HEK293T (cell line): Measurements from ENCODE around the gene PCSK2.

Source experiments
- CTCF ChIA-PET: fragments of 350-600 bp; formaldehyde crosslinking; extraction: SDS; loops from one replicate; lab custom pipeline; 2021; ENCODE audit warnings: antibody characterized with exemption, inconsistent platforms; lab: Yijun Ruan, JAX
- POLR2A ChIA-PET: fragments of 350-600 bp; formaldehyde crosslinking; extraction: SDS; loops from one replicate; lab custom pipeline; 2020; ENCODE audit warnings: antibody characterized with exemption, inconsistent platforms; lab: Yijun Ruan, JAX
- DNase-seq: peaks from one replicate; pipeline ENCODE4 v3.0.0; 2012; ENCODE audit warnings: mixed read lengths; ENCODE audit errors: extremely low spot score
- ARNT ChIP-seq: fragments of 450-650 bp; IDR thresholded peaks from 2 replicates; pipeline ENCODE4 v1.6.1; 2017; ENCODE audit warnings: mild to moderate bottlenecking
- BHLHE40 ChIP-seq: fragments of 450-650 bp; IDR thresholded peaks from 2 replicates; pipeline ENCODE4 v1.6.1; 2016; ENCODE audit warnings: mild to moderate bottlenecking, moderate library complexity, borderline replicate concordance
- CTBP1 ChIP-seq: fragments of 450-650 bp; IDR thresholded peaks from 2 replicates; pipeline ENCODE4 v1.6.1; 2016; ENCODE audit warnings: borderline replicate concordance
- ELF4 ChIP-seq: fragments of 450-650 bp; IDR thresholded peaks from 2 replicates; pipeline ENCODE4 v1.6.1; 2017; ENCODE audit warnings: antibody characterized with exemption
- FOXA1 ChIP-seq: fragments of 450-650 bp; IDR thresholded peaks from 2 replicates; pipeline ENCODE4 v1.6.1; 2016; ENCODE audit warnings: mild to moderate bottlenecking
- FOXK2 ChIP-seq: fragments of 450-650 bp; IDR thresholded peaks from 2 replicates; pipeline ENCODE4 v1.6.1; 2016; ENCODE audit warnings: mild to moderate bottlenecking
- FOXM1 ChIP-seq: fragments of 450-650 bp; IDR thresholded peaks from 2 replicates; pipeline ENCODE4 v1.6.1; 2017; ENCODE audit warnings: mild to moderate bottlenecking, borderline replicate concordance
- HDGF ChIP-seq: fragments of 450-650 bp; IDR thresholded peaks from 2 replicates; pipeline ENCODE4 v1.6.1; 2017; ENCODE audit warnings: antibody characterized with exemption, borderline replicate concordance
- L3MBTL2 ChIP-seq: fragments of 450-650 bp; conservative IDR thresholded peaks from 2 replicates; pipeline ENCODE4 v1.6.1; 2016; ENCODE audit warnings: mild to moderate bottlenecking
- LEF1 ChIP-seq: fragments of 450-650 bp; IDR thresholded peaks from 2 replicates; pipeline ENCODE4 v1.6.1; 2017; ENCODE audit warnings: mild to moderate bottlenecking, borderline replicate concordance
- NFRKB ChIP-seq: fragments of 450-650 bp; IDR thresholded peaks from 2 replicates; pipeline ENCODE4 v1.6.1; 2016; ENCODE audit warnings: mild to moderate bottlenecking, moderate library complexity
- PKNOX1 ChIP-seq: fragments of 450-650 bp; IDR thresholded peaks from 2 replicates; pipeline ENCODE4 v1.6.1; 2016
- SP1 ChIP-seq: fragments of 450-650 bp; IDR thresholded peaks from 2 replicates; pipeline ENCODE4 v1.6.1; 2017
- SUZ12 ChIP-seq: fragments of 450-650 bp; IDR thresholded peaks from 2 replicates; pipeline ENCODE4 v1.6.1; 2016; ENCODE audit warnings: mild to moderate bottlenecking
- TARDBP ChIP-seq: fragments of 450-650 bp; IDR thresholded peaks from 2 replicates; pipeline ENCODE4 v1.6.1; 2016
- ZNF384 ChIP-seq: fragments of 450-650 bp; IDR thresholded peaks from 2 replicates; pipeline ENCODE4 v1.6.1; 2016

The PCSK2 gene

GRCh38 chr20:17316316-17317038, 89.6 kb downstream of the PCSK2 start:
- DNase-seq, result no peak
- ChIA-PET CTCF (no interaction called here), POLR2A (no interaction called here)
- no peak for TF ChIP-seq ARNT
- no peak for TF ChIP-seq HDGF
- no peak for TF ChIP-seq SUZ12
- no peak for TF ChIP-seq ZNF384
- no peak for TF ChIP-seq FOXM1
- TF ChIP-seq PKNOX1, result no peak
- TF ChIP-seq LEF1, result no peak
- TF ChIP-seq NFRKB, result no peak
- TF ChIP-seq BHLHE40, result no peak
- no peak for TF ChIP-seq TARDBP
- no peak for TF ChIP-seq FOXK2
- no peak for TF ChIP-seq FOXA1
- TF ChIP-seq CTBP1, result no peak
- TF ChIP-seq ELF4, result no peak
- TF ChIP-seq SP1, result no peak
- TF ChIP-seq L3MBTL2, result no peak

- no peak for DNase-seq
- CTCF ChIA-PET, result no interaction called here
- TF ChIP-seq PKNOX1, result no peak
- POLR2A ChIA-PET, result no interaction called here
These were observed 90.5 kb downstream of the PCSK2 start for GRCh38 chr20:17317341-17317740.

GRCh38 chr20:17320456-17320855, 93.6 kb downstream of the PCSK2 start:
- ChIA-PET CTCF (no interaction called here), POLR2A (interaction anchor here (1.0 kb wide), 1 partner anchor 26 kb away, joined by 4 read pairs; no protein-coding TSS in a partner anchor)
- DNase-seq, result no peak
- TF ChIP-seq SUZ12, result no peak
- no peak for TF ChIP-seq FOXA1

GRCh38 chr20:17326096-17326495, 99.3 kb downstream of the PCSK2 start:
- DNase-seq, result no peak
- ChIA-PET POLR2A (no interaction called here), CTCF (no interaction called here)
- TF ChIP-seq ELF4 (no peak), BHLHE40 (no peak), CTBP1 (no peak), LEF1 (no peak), NFRKB (no peak), ZNF384 (no peak), FOXK2 (no peak)

- ChIA-PET CTCF (no interaction called here), POLR2A (no interaction called here)
- DNase-seq, result no peak
- TF ChIP-seq ELF4 (no peak), TARDBP (no peak), FOXK2 (no peak), NFRKB (no peak), ARNT (no peak), FOXA1 (no peak), BHLHE40 (no peak), SP1 (no peak), FOXM1 (no peak)
These were observed 100.6 kb downstream of the PCSK2 start for GRCh38 chr20:17327185-17328148.

GRCh38 chr20:17334932-17335331, 108.1 kb downstream of the PCSK2 start:
- DNase-seq, result no peak

More at GRCh38 chr20:17334932-17335331, 108.1 kb downstream of the PCSK2 start:
- TF ChIP-seq ARNT (no peak), HDGF (no peak), TARDBP (no peak), PKNOX1 (no peak)
- ChIA-PET CTCF (no interaction called here), POLR2A (no interaction called here)
